ENCODE data around the gene RBM34.

- no peak for TF ChIP-seq CTCF (IDR thresholded peaks at IDR 0.05)
- TF ChIP-seq POLR2A (IDR thresholded peaks at IDR 0.05) = no peak
These were observed 28.0 kb downstream of the RBM34 start for GRCh38 chr1:235133086-235133485.

Measured in gastroesophageal sphincter (tissue), 3 donors.